ENCODE measurements around the gene ARMCX6. TPM values are rescaled to one million over a fixed set of nuclear protein-coding genes. Genes with fewer than 3 reads are reported as not detected.
"Not testable (repeated sequence)": the region's sequence is repeated elsewhere in the genome, so short reads cannot be mapped to it uniquely, and the experiment has no call there.

ARMCX6 gene
- total and polyA plus RNA-seq, 2 of the 8 experiments (the other 6 are each of a cell fraction or from before 2014, with no cell fraction given): 24.9 to 40.0 TPM

- CTCF ChIA-PET (ENCODE audit: partially characterized antibody): no interaction called here
- 89% methylated on average over 3 of the region's 3 CpGs; no CpG with 5 or more reads in 1 of the 2 experiments for WGBS, 2 experiments (ENCODE audit: extremely low coverage in 1 of 2, insufficient coverage in 1 of 2, insufficient read length in 1 of 2, insufficient replicate concordance in 2 of 2, low coverage in 1 of 2, low lambda C conversion rate in 2 of 2, missing lambda C conversion rate in 1 of 2)
- no peak overlapping the region for H3K4ac ChIP-seq (replicated peaks; ENCODE audit: insufficient read length, low read depth, low read length)
- H2BK120ac ChIP-seq (replicated peaks; ENCODE audit: low read depth, low read length): no peak overlapping the region
- no peak overlapping the region for H2AK5ac ChIP-seq (ENCODE audit: low read depth, low read length)
- peaks cover 3 to 18% (median 8%) of the 10 kb centered on the region in 4 experiments; a peak in 6 of 8 replicates for H3K36me3 ChIP-seq (ENCODE audit: control insufficient read depth in 2 of 4, insufficient read depth in 4 of 4, low read length in 3 of 4)
- no peak overlapping the region for H3K4me2 ChIP-seq (ENCODE audit: insufficient read depth in 1 of 2, low read depth in 2 of 2, low read length in 2 of 2)
- H4K5ac ChIP-seq (ENCODE audit: insufficient read length, low read depth, low read length): no peak overlapping the region
- no peaks in the 10 kb centered on the region for H3K23me2 ChIP-seq (ENCODE audit: low read depth, low read length)
- H4K20me1 ChIP-seq (replicated peaks in 1 of 2; ENCODE audit: control insufficient read depth in 1 of 2, insufficient read depth in 2 of 2, low read length in 2 of 2): no peaks in the 10 kb centered on the region
- no peak overlapping the region for H2BK15ac ChIP-seq (ENCODE audit: low read length)
- no peak overlapping the region for H3K9ac ChIP-seq (replicated peaks in 1 of 4; ENCODE audit: extremely low read depth in 1 of 4, low read depth in 3 of 4, low read length in 3 of 4)
- no peak overlapping the region for H2AFZ ChIP-seq (ENCODE audit: low read length)
- no peaks in the 10 kb centered on the region for H3K27me3 ChIP-seq (replicated peaks in 1 of 4; ENCODE audit: control insufficient read depth in 3 of 4, extremely low read depth in 1 of 4, insufficient read depth in 3 of 4, low read length in 3 of 4)
- H3K79me2 ChIP-seq (ENCODE audit: control insufficient read depth in 1 of 2, insufficient read depth in 2 of 2, low read length in 2 of 2): no peaks in the 10 kb centered on the region
- H3K4me3 ChIP-seq (ENCODE audit: extremely low read depth in 1 of 4, insufficient read depth in 2 of 4, low read depth in 3 of 4, low read length in 4 of 4): no peak overlapping the region
- H2BK20ac ChIP-seq (ENCODE audit: low read length): no peak overlapping the region
- DNase-seq (ENCODE audit: low read depth in 1 of 2, low spot score in 2 of 2) (no peak), FAIRE-seq (no peak)
- H3K18ac ChIP-seq (ENCODE audit: extremely low read depth, low read length): no peak overlapping the region
- no peak overlapping the region for H3K27ac ChIP-seq (ENCODE audit: low read depth, low read length)
- H4K91ac ChIP-seq (replicated peaks; ENCODE audit: insufficient read length, low read length): no peak overlapping the region
- H3K79me1 ChIP-seq (ENCODE audit: low read depth, low read length): no peaks in the 10 kb centered on the region; the same call in 1 of the 2 replicates
- H3K9me3 ChIP-seq (ENCODE audit: insufficient read depth in 2 of 2, low read depth in 1 of 2, low read length in 1 of 2): no peaks in the 10 kb centered on the region
- H3K56ac ChIP-seq (replicated peaks; ENCODE audit: insufficient read length, low read depth, low read length): no peak overlapping the region
- no peak for TF ChIP-seq YY1 (IDR thresholded peaks at IDR 0.05; ENCODE audit: low read depth, low read length)
- no peak overlapping the region for H4K8ac ChIP-seq (ENCODE audit: extremely low read depth, insufficient read depth, low read length)
- peaks cover 0 to 4% (median 1%) of the 10 kb centered on the region in 4 experiments; a peak in 2 of 7 replicates for H3K4me1 ChIP-seq (replicated peaks in 1 of 4; ENCODE audit: control insufficient read depth in 3 of 4, insufficient read depth in 4 of 4, low read length in 3 of 4)
- no peak overlapping the region for H3K23ac ChIP-seq (ENCODE audit: insufficient read length)
- POLR2A ChIA-PET (ENCODE audit: partially characterized antibody): no interaction called here
- H2BK5ac ChIP-seq (ENCODE audit: low read depth, low read length): no peak overlapping the region
- H2BK12ac ChIP-seq (ENCODE audit: low read depth, low read length): no peak overlapping the region
- no peak overlapping the region for H3K14ac ChIP-seq (ENCODE audit: insufficient read length)
Observed at GRCh38 chrX:101655534-101655933, 37.7 kb upstream of the ARMCX6 start.

GRCh38 chrX:101647716-101648115 lies 29.9 kb upstream of the ARMCX6 start:
- H3K18ac ChIP-seq (ENCODE audit: extremely low read depth, low read length); H3K9ac ChIP-seq (replicated peaks in 1 of 4; ENCODE audit: extremely low read depth in 1 of 4, low read depth in 3 of 4, low read length in 3 of 4); H2BK120ac ChIP-seq (replicated peaks; ENCODE audit: low read depth, low read length); H2BK15ac ChIP-seq (ENCODE audit: low read length); H3K4me1 ChIP-seq (replicated peaks in 1 of 4; ENCODE audit: control insufficient read depth in 3 of 4, insufficient read depth in 4 of 4, low read length in 3 of 4); H3K56ac ChIP-seq (replicated peaks; ENCODE audit: insufficient read length, low read depth, low read length); H3K23me2 ChIP-seq (ENCODE audit: low read depth, low read length); DNase-seq (ENCODE audit: low read depth in 1 of 2, low spot score in 2 of 2); H4K8ac ChIP-seq (ENCODE audit: extremely low read depth, insufficient read depth, low read length); H4K91ac ChIP-seq (replicated peaks; ENCODE audit: insufficient read length, low read length); CTCF ChIA-PET (ENCODE audit: partially characterized antibody); H2BK20ac ChIP-seq (ENCODE audit: low read length); H3K9me3 ChIP-seq (ENCODE audit: insufficient read depth in 2 of 2, low read depth in 1 of 2, low read length in 1 of 2); H3K79me2 ChIP-seq (ENCODE audit: control insufficient read depth in 1 of 2, insufficient read depth in 2 of 2, low read length in 2 of 2); FAIRE-seq; H3K14ac ChIP-seq (ENCODE audit: insufficient read length); H2BK5ac ChIP-seq (ENCODE audit: low read depth, low read length); H3K23ac ChIP-seq (ENCODE audit: insufficient read length); H2AK5ac ChIP-seq (ENCODE audit: low read depth, low read length); H3K4me2 ChIP-seq (ENCODE audit: insufficient read depth in 1 of 2, low read depth in 2 of 2, low read length in 2 of 2); H3K27ac ChIP-seq (ENCODE audit: low read depth, low read length); H4K20me1 ChIP-seq (replicated peaks in 1 of 2; ENCODE audit: control insufficient read depth in 1 of 2, insufficient read depth in 2 of 2, low read length in 2 of 2); H3K79me1 ChIP-seq (ENCODE audit: low read depth, low read length); H2AFZ ChIP-seq (ENCODE audit: low read length); H3K36me3 ChIP-seq (ENCODE audit: control insufficient read depth in 2 of 4, insufficient read depth in 4 of 4, low read length in 3 of 4); H3K27me3 ChIP-seq (replicated peaks in 1 of 4; ENCODE audit: control insufficient read depth in 3 of 4, extremely low read depth in 1 of 4, insufficient read depth in 3 of 4, low read length in 3 of 4); H3K4ac ChIP-seq (replicated peaks; ENCODE audit: insufficient read length, low read depth, low read length); H3K4me3 ChIP-seq (ENCODE audit: extremely low read depth in 1 of 4, insufficient read depth in 2 of 4, low read depth in 3 of 4, low read length in 4 of 4); POLR2A ChIA-PET (ENCODE audit: partially characterized antibody); H2BK12ac ChIP-seq (ENCODE audit: low read depth, low read length); H4K5ac ChIP-seq (ENCODE audit: insufficient read length, low read depth, low read length): not testable (repeated sequence)
